HG02981 (cell line): ENCODE results near the gene TPSD1.
"Not testable (repeated sequence)": the region's sequence is repeated elsewhere in the genome, so short reads cannot be mapped to it uniquely, and the experiment has no call there.

Source experiments
- ATAC-seq: cut with Tn5 transposase; IDR thresholded peaks from one replicate; pipeline ENCODE4 v1.9.1; 2021; ENCODE audit warnings: mild to moderate bottlenecking, moderate library complexity; ENCODE audit not compliant: unreplicated experiment

TPSD1 gene

DNA sequence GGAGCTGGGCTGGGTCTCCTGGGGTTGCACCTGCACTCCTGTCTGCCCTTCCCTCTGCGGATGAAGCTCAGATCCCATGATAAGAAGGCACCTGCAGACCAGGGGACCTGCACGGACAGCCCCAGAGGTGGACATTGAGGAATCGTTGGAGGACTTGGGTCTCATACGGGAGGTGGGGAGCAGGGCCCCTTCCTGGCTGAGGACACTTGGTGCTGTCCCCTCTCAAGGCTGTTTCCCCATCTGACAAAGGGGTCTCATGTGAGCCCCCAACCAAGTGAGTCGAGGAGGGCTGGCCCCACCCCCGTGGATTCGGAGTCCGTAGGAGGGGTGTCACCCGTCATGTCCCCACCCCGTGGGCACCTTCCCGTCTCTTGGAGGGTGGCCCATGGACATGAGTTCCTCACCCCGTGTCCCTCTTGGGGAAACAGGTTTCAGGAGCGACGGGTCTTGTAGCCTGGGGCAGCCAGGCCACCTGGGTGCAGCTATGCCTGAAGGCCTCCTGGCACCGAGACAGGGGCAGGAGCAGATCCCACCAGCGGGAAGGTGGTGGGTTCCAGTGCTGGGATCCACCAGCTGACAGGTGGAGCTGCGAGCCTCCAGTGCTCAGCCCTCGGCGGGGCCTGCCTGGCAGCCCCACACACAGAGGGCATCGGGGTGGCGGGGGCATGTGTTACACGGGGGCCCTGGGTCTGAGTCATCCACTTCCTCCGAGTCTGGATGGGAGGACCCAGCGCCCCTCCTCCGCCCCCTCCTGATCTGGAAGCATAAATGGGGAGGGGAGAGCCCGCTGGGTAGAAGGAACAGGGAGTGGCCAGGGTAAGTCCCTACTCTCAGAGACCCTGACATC lies at the start of gene TPSD1:
Gene TPSD1 (plus strand): TSS at position 794 of the 847 bp plus-strand sequence. CDS start 212 bp downstream, outside the sequence.
- not testable (repeated sequence) for ATAC-seq

DNA sequence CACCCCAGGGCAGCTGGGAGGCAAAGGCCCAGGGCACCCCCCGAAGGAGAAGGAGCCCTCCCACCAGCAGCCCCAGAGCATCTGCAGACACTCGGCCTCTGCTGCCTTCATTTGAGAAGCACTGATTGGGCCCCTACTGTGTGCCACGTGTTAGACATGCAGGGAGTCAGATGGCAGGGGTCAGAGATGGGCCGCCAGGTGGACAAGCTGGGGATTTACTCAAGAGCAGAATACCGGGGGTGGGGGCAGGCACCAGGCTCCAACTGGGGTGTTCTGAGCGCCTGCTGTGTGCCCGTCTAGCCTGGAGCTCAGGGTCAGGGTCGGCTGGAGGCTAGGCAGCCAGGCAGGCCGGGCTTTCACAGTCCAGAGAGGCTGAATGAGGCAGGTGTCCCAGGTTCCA lies 49.5 kb upstream of the TPSD1 start:
- ATAC-seq, result no peak

DNA sequence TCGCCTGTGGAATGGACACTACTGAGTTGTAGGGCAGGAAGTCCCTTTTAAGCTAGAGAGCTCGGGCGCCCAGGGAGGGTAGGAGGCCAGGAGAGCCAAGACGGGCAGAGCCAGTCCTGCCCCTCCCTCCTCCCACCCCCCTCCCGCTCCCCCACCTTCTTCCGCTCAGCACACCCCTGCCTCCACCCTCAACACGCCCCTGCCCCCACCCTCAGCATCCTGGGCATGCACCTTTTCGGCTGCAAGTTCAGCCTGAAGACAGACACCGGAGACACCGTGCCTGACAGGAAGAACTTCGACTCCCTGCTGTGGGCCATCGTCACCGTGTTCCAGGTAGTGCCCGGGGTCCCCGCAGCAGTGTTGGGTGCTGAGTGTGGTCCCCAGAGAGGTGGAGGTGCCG lies 49.1 kb upstream of the TPSD1 start:
- ATAC-seq, result no peak

DNA sequence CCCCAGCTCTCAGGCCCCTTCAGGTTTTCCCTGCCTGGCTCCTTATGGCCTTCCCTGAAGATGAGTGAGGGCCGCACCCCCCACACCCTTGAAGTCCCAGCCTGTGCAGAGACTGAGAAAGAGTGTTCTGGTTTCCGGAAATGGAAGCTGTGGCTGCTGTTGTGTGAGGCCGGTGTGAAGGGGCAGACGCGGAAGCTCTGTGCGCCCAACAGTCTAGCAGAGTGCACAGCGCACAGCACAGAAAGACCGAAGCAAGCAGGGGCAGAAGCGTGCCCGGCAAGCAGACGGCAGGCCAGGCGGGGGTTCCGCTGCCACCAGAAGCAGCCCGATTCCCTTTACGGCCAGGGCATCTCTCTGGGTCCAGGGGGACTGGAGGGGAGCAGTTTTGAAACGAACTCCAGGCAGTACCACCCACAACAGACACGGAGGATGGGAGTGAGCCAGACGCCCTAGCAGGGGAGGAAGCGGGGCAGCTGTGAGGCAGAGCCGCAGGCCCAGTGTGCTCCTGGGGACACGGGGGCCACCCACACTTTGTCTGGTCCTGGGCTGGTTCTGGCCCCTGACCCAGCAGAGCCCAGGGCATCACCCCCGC lies 47.5 kb upstream of the TPSD1 start:
- no peak for ATAC-seq

DNA sequence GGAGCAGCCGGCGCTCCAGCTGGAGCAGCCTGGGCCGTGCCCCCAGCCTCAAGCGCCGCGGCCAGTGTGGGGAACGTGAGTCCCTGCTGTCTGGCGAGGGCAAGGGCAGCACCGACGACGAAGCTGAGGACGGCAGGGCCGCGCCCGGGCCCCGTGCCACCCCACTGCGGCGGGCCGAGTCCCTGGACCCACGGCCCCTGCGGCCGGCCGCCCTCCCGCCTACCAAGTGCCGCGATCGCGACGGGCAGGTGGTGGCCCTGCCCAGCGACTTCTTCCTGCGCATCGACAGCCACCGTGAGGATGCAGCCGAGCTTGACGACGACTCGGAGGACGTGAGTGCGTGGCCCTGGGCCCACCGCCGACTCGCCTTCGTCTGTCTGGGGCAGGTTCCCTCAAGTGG lies 46.8 kb upstream of the TPSD1 start:
- no peak for ATAC-seq

DNA sequence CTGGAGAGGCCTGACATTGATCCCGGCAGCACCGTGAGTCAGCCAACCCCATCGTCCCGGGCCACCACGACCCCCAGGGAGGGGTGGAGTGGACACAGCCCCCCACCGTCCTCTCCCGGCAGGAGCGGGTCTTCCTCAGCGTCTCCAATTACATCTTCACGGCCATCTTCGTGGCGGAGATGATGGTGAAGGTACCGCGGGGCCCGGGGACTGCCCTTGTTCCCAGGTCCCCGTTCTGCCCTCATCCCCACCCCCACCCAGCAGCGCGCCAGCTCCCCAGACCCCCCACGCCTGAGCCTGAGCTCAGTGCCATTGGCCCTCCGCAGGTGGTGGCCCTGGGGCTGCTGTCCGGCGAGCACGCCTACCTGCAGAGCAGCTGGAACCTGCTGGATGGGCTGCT lies 45.4 kb upstream of the TPSD1 start:
- no peak for ATAC-seq

DNA sequence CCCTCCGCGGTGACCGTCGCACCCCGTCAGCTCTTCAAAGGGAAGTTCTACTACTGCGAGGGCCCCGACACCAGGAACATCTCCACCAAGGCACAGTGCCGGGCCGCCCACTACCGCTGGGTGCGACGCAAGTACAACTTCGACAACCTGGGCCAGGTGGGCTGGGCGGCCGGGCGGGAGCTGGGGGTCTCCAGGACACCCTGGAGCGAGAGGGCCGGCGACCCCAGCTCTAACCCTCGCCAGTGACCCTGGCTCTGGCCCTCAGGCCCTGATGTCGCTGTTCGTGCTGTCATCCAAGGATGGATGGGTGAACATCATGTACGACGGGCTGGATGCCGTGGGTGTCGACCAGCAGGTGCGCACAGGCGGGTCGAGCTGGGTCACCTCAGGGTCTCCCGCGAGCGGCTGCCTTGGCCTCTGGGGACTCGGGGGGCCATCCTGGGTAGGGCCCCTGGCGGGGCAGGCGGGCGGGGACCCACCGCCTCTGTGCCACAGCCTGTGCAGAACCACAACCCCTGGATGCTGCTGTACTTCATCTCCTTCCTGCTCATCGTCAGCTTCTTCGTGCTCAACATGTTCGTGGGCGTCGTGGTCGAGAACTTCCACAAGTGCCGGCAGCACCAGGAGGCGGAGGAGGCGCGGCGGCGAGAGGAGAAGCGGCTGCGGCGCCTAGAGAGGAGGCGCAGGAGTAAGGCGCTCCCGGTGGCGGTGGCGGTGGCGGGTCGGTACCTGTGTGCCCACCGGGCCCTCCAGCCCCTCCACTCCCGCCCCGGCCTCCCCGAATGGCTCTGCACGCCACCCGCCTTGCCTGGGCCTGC lies 44.2 kb upstream of the TPSD1 start:
- ATAC-seq, result no peak

DNA sequence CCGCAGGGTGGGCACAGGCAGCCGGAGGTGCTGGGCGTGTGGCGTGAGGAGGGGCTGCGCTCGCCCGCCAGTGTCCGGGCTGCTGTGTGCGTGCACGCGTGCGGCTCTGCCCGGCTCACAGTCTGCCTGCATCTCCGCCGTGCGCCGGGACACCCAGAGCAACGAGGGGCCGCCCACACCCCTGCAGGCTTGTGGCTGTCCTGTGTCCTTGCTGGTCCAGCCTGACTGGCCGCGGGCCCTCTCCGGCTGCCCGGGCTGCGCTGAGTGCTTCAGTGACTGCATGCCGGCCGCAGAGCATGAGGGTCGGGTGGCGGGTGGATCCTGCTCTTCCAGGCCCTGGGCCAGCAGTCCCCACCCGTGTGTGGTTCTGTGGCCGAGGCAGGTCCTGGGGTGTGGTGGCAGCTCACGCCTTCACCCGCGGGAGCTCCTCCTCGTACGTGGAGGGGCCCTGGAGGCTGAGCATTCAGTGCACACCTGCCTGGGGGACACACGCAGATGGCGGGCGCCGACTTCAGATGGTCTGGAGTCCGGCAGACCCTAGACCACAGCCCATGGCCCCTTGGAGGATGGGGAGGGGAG lies 43.2 kb upstream of the TPSD1 start:
- ATAC-seq, result no peak

DNA sequence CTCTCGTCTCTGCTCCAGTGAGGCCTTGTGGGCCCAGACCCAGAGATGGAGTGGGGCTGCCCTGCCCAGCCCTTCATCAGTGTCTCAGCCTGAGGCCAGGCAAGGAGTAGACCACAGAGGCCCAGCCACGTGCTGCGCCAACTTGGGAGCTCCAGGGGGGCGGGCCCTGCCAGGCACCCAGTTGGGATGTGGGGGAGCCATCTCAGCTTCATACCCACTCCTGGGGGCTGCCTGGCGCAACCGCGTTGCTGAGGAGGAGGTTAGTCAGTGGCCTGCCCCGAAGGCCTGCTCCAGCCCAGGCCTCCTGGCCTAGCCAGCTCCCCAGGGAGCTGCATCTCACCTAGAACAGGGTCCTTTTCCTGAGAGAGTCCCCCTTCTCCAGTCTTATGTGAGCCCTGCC lies 42.6 kb upstream of the TPSD1 start:
- no peak for ATAC-seq

DNA sequence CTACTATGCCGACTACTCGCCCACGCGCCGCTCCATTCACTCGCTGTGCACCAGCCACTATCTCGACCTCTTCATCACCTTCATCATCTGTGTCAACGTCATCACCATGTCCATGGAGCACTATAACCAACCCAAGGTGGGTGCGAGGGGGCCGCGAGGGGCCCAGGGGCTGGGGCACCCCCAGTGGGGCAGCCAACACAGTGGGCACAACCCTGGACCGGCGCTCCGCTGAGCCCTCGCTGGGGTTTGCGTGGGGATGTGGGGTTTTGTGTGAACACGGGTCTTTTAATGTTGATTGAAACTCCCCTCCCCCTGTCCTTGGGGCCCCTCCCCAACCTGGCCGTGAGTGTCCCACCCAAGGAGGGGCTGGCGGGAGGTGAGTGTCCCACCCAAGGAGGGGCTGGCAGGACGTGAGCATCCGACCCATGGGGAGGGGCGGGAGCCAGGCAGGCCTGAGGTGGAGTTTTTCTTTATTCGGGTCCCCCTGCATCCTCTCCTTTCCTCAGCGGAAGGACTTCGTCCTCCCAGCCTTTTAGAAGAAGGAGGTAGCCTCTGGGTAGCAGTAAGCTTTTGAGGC lies 42.0 kb upstream of the TPSD1 start:
- ATAC-seq, result no peak

DNA sequence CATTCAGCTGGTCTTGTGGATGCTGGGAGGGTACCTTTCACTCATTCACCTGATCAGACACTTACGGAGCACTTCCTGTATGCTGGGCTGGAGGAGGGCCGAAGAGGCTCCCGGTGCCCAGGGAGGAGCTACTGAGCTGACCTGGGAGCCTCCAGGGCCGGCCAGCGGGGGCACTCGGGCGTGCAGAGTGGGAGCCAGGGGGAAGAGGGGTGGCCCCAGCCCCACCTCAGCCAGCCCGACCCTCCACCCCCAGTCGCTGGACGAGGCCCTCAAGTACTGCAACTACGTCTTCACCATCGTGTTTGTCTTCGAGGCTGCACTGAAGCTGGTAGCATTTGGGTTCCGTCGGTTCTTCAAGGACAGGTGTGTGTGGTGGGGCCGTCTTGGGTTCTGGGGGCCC lies 41.1 kb upstream of the TPSD1 start:
- no peak for ATAC-seq

DNA sequence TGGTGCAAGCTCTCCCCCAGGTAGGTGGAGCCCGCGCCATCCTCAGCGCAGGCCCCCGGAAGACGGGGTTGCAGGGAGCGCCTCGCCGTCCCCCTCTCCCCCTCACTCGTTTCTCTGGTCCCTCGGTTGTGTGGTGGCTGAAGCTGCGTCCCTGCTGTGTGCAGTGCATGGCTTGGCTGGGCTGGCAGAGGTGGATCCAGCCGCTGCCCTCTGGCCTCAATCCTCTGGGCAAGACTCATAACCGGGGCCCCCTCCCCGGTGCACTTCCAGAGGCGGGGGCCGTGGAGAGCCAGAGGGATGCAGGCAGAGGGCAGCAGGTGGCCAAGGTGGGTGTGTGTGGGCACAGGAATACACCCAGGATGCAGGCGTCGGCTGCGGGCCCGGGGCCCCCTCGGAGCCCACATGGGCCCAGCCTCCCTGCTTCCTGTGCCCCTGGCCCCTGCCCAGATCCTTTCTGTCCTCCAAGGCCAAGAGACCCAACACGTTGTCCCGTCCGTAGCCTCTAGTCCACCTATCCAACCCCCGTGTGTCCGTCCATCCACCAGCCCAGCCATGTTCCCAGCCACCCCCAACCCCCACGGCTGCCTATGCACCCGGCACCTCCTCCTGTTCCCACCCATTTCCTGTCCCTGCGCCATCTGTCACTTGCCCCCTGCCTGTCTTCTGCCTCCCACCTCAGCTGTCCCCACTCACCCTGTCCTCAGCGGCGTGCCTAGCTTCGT lies 40.1 kb upstream of the TPSD1 start:
- no peak for ATAC-seq

DNA sequence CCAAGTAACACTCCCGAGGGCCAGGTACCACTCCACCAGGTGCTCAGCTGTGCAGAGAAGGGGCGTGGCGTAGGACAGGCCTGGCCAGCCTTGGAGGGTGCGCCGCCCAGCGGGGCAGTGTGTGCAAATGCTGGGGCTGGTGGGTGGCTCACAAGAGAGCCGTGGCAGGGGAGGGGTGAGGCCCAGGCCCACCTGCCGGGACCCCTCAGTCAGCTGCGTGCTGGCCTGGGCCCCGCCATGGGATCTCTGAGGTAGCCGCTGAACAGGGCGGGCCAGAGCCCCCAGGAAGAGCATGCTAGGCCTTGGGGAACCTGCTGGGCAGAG lies 39.6 kb upstream of the TPSD1 start:
- no peak for ATAC-seq

DNA sequence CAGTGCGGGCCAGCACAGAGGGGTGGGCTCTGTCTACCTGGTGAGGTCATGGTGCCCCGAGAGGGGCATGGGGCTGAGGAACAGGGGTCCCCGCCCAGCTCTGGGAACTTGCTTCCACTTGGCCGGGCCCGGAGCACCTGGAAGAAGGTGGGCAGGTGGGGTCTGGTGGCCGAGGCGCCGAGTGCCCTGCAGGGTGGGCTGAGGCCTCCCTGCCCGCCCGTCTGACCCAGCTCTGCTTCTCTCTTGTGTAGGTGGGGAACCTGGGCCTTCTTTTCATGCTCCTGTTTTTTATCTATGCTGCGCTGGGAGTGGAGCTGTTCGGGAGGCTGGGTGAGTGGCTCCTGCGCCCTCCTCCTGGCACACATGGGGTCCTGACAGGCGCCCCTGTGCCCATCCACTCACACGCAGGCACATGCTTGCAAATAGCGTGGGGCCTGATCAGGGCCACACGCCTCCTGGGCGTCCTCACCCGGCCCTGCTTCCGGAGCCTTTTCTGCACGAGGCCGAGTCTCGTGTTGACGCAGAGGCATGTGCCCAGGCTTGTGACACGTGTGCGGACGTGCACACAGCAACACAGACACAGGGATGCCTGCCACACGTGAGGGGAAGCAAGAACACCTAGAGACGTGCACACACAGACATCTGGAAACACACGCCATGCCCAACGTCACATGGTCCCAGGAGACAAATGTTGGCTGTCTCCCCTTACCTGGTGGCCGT lies 39.0 kb upstream of the TPSD1 start:
- no peak for ATAC-seq

DNA sequence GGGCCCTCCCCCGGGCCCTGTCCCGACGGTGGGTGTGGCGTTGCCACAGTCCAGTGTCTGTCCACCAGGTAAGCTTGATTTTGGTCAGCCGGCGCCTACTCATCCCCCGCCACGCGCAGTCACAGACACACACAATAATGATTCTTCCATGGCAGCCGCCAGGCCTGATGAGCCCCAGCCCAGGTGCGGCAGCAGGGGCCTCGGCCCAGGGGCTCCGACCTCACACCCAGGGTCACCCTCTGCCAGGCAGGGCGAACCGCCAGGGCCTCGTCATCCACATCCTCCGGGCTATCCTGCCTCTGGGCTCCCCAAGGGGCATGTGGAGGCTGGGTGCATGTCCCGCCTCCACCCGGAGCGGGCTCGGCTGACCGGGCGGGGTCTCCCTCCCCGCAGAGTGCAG lies 38.3 kb upstream of the TPSD1 start:
- ATAC-seq, result no peak

DNA sequence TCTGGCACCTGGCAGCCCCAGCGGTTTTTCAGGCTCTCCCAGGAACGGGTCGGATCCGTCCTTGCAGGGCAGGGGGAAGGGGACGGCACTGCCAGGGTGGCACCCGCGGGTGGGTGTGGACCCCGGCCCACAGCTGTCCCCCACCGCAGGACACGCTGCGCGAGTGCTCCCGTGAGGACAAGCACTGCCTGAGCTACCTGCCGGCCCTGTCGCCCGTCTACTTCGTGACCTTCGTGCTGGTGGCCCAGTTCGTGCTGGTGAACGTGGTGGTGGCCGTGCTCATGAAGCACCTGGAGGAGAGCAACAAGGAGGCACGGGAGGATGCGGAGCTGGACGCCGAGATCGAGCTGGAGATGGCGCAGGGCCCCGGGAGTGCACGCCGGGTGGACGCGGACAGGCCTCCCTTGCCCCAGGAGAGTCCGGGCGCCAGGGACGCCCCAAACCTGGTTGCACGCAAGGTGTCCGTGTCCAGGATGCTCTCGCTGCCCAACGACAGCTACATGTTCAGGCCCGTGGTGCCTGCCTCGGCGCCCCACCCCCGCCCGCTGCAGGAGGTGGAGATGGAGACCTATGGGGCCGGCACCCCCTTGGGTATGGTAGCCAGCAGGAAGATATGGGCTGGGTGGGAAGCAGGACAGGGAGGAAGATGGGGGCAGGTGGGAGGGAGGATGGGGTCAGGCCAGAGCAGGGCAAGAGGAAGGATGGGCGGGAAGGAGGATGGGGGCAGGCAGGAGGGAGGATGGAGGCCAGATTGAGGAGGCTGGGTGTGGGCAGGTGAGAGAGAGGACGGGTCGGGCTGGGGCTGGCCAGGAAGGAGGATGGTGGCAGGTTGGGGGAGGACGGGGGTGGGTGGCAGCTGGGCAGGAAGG lies 37.6 kb upstream of the TPSD1 start:
- ATAC-seq, result no peak

DNA sequence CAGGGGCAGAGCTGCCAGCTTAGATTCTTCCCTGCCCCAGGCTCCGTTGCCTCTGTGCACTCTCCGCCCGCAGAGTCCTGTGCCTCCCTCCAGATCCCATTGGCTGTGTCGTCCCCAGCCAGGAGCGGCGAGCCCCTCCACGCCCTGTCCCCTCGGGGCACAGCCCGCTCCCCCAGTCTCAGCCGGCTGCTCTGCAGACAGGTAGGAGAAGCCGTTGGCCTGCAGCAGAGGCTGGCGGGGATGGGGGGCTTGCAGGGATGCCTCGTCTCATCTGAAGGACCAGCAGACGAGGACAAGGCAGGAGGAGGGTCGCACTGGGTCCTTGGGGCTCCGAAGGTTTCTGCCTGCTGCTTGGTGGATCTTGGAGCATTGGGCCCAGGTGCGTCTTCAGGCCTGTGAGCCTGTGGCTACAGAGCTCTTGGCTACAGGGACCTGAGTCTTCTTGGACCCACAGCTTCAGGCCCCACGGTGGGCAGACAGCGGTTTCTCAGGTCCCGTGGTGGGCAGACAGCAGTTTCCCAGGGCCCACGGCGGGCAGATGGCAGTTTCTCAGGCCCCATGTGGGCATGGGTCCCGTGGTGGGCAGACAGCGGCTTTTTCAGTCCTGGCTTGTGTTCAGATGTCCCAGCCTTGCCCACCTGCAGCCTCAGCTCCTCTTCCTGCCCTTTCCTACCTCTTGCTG lies 36.8 kb upstream of the TPSD1 start:
- ATAC-seq, result no peak

DNA sequence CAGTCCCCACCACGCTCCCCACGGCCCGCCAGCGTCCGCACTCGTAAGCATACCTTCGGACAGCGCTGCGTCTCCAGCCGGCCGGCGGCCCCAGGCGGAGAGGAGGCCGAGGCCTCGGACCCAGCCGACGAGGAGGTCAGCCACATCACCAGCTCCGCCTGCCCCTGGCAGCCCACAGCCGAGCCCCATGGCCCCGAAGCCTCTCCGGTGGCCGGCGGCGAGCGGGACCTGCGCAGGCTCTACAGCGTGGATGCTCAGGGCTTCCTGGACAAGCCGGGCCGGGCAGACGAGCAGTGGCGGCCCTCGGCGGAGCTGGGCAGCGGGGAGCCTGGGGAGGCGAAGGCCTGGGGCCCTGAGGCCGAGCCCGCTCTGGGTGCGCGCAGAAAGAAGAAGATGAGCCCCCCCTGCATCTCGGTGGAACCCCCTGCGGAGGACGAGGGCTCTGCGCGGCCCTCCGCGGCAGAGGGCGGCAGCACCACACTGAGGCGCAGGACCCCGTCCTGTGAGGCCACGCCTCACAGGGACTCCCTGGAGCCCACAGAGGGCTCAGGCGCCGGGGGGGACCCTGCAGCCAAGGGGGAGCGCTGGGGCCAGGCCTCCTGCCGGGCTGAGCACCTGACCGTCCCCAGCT lies 35.7 kb upstream of the TPSD1 start:
- no peak for ATAC-seq
